Measurements from ENCODE around the gene PANX3.

GRCh38 chr11:124612567-124613246, 1.5 kb downstream of the PANX3 start:
- TF ChIP-seq, protein P1, sequence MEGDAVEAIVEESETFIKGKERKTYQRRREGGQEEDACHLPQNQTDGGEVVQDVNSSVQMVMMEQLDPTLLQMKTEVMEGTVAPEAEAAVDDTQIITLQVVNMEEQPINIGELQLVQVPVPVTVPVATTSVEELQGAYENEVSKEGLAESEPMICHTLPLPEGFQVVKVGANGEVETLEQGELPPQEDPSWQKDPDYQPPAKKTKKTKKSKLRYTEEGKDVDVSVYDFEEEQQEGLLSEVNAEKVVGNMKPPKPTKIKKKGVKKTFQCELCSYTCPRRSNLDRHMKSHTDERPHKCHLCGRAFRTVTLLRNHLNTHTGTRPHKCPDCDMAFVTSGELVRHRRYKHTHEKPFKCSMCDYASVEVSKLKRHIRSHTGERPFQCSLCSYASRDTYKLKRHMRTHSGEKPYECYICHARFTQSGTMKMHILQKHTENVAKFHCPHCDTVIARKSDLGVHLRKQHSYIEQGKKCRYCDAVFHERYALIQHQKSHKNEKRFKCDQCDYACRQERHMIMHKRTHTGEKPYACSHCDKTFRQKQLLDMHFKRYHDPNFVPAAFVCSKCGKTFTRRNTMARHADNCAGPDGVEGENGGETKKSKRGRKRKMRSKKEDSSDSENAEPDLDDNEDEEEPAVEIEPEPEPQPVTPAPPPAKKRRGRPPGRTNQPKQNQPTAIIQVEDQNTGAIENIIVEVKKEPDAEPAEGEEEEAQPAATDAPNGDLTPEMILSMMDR (IDR thresholded peaks at IDR 0.05) = no peak
- no peak for TF ChIP-seq ZFX (IDR thresholded peaks at IDR 0.05; ENCODE audit: borderline replicate concordance)

Data from 22Rv1 (cell line).